Neural cell (in vitro differentiated cells): Measurements from ENCODE around the gene MFSD8.

Source experiments
- CTCF ChIP-seq: fragments of 450-650 bp; IDR thresholded peaks from 2 replicates; pipeline ENCODE4 v1.5.1; 2014; ENCODE audit warnings: antibody characterized with exemption, mild to moderate bottlenecking, moderate library complexity; ENCODE audit not compliant: poor library complexity, severe bottlenecking
- EP300 ChIP-seq: fragments of 450-650 bp; conservative IDR thresholded peaks from 2 replicates; pipeline ENCODE4 v1.6.1; 2014; ENCODE audit warnings: antibody characterized with exemption, mild to moderate bottlenecking, moderate library complexity; ENCODE audit not compliant: poor library complexity, severe bottlenecking
- REST ChIP-seq: IDR thresholded peaks from 2 replicates; pipeline ENCODE4 v1.6.1; 2012; ENCODE audit warnings: borderline replicate concordance
- SMC3 ChIP-seq: fragments of 450-650 bp; conservative IDR thresholded peaks from 2 replicates; pipeline ENCODE4 v1.6.1; 2014; ENCODE audit warnings: antibody characterized with exemption, mild to moderate bottlenecking, moderate library complexity; ENCODE audit not compliant: poor library complexity

GRCh38 chr4:127978930-127979329 is 14.0 kb upstream of the MFSD8 start:
- TF ChIP-seq CTCF (no peak), SMC3 (no peak), REST (no peak), EP300 (no peak)
